Astrocyte (in vitro differentiated cells and primary cell): ENCODE data around the gene FTO.

Experiments
- CTCF ChIP-seq: IDR thresholded peaks from 2 replicates; pipeline ENCODE4 v1.5.1; 2011; ENCODE audit warnings: low read depth, mild to moderate bottlenecking, inconsistent platforms, low read length, moderate library complexity; ENCODE audit not compliant: insufficient read depth
- EZH2 ChIP-seq: IDR thresholded peaks from 2 replicates; pipeline ENCODE4 v1.6.1; 2012; ENCODE audit warnings: mild to moderate bottlenecking, low read length, inconsistent platforms; ENCODE audit not compliant: insufficient read depth

GRCh38 chr16:53878216-53878615 lies 174.3 kb downstream of the FTO start:
- TF ChIP-seq CTCF (no peak), EZH2 (no peak)
